AG10803 (cell line): ENCODE results near the gene DLG4.

Source experiments
- DNase-seq: peaks from one replicate; pipeline ENCODE4 v3.0.0; 2010; ENCODE audit warnings: low read depth
- H3K4me3 ChIP-seq: 2 replicates; pipeline ENCODE4 v1.5.1; 2011; ENCODE audit warnings: mild to moderate bottlenecking, low read length, control low read depth
- TF ChIP-seq, protein P1 (sequence below): conservative IDR thresholded peaks from 2 replicates; pipeline ENCODE4 v1.5.1; 2011; ENCODE audit warnings: mild to moderate bottlenecking, low read length, control low read depth, inconsistent platforms

The DLG4 gene

DNA sequence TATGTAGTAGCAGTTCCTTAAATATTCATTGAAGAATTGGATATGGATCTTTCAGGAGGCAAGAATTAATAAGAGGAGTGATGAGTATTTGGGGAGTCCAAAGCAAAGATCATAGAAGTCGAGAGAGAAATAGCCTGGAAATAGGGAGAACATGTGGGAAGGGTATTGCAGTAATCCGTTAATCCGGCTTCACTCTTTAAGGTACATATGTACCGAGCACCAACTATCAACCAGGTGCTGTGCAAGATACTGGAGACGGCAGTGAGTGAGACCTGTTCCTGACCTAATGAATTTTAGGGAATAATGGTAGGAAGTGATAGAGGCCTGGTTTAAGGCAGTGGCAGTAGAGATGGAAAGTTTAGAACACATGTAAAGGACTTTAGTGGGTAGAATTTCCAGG lies 33.4 kb upstream of the DLG4 start:
- peak overlapping the region; percentile 89 for H3K4me3 ChIP-seq
- TF ChIP-seq, protein P1, sequence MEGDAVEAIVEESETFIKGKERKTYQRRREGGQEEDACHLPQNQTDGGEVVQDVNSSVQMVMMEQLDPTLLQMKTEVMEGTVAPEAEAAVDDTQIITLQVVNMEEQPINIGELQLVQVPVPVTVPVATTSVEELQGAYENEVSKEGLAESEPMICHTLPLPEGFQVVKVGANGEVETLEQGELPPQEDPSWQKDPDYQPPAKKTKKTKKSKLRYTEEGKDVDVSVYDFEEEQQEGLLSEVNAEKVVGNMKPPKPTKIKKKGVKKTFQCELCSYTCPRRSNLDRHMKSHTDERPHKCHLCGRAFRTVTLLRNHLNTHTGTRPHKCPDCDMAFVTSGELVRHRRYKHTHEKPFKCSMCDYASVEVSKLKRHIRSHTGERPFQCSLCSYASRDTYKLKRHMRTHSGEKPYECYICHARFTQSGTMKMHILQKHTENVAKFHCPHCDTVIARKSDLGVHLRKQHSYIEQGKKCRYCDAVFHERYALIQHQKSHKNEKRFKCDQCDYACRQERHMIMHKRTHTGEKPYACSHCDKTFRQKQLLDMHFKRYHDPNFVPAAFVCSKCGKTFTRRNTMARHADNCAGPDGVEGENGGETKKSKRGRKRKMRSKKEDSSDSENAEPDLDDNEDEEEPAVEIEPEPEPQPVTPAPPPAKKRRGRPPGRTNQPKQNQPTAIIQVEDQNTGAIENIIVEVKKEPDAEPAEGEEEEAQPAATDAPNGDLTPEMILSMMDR = no peak
- no peak for DNase-seq

DNA sequence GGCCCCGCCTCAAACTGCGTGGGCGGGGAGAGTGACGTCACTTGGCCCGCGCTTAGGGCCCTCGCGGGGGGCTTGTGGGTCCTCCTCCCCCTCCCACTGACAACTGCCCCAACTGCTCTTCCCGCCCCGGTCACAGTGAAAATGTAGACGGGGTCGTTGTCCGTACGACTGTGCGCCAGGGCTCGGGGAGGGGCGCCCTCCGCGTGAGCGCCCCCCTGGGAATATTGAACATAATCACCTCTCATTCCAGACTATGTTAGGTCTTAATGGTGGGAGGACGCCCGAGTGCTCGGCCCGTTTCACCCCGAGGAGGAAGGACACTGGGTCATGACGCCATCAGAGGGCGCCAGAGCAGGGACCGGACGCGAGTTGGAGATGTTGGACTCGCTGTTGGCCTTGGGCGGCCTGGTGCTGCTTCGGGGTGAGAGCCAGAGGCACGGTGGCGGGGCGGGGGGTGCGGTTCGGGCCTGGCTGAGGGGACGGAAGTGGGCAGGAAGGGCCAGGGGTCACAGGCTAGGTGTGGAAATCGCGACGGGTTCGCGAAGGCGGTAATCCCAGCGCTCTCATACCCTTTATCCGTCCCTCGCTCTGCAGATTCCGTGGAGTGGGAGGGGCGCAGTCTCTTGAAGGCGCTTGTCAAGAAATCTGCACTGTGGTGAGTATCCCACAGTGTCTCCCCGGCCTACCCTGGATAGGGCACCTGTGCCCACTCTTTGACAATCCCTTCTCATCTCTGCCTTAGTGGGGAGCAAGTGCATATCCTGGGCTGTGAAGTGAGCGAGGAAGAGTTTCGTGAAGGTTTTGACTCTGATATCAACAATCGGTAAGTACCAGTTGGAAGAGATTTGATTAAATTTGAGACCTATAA lies 32.8 kb upstream of the DLG4 start, which contains the start of gene ELP5:
ELP5 (plus strand) TSS at position 40 of the 868 bp plus-strand sequence; CDS start at position 376, 336 bp downstream.
- peak; percentile 94 for DNase-seq
- TF ChIP-seq, protein P1 = peak; percentile 15
- H3K4me3 ChIP-seq = peak within 1 kb of the TSS; percentile 89

DNA sequence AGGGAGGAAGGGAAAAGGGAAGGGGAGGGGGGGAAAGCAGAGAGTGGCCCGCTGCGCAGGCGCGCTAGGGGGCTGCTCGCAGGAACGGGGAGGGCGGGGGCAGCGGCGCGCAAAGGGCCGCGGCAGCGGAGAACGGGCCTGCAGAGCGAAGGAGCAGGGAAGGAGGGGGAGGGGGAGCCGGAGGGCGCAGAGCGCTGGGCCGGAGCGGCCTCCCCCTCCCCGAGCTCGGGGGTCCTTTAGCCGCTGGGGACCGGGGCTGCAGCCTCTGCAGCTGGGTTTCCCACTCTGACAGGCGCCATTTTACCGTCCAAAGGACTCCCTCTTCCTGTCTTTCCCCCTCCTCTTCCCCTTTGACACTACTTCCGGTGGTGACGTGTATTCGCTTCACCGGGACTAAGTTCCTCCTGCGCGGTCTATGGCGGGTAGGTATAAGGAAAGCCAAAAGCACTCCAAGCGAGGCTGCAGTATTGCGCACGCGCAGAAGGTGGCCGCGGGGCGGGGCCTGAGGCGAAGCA lies 32.1 kb upstream of the DLG4 start, which contains the start of gene CTDNEP1:
CTDNEP1 (minus strand) TSS at position 74 of the 515 bp plus-strand sequence. CDS start 438 bp downstream, outside the sequence.
- TF ChIP-seq, protein P1 = no peak
- peak within 1 kb of the TSS; percentile 89 for H3K4me3 ChIP-seq
- DNase-seq = peak; percentile 100

DNA sequence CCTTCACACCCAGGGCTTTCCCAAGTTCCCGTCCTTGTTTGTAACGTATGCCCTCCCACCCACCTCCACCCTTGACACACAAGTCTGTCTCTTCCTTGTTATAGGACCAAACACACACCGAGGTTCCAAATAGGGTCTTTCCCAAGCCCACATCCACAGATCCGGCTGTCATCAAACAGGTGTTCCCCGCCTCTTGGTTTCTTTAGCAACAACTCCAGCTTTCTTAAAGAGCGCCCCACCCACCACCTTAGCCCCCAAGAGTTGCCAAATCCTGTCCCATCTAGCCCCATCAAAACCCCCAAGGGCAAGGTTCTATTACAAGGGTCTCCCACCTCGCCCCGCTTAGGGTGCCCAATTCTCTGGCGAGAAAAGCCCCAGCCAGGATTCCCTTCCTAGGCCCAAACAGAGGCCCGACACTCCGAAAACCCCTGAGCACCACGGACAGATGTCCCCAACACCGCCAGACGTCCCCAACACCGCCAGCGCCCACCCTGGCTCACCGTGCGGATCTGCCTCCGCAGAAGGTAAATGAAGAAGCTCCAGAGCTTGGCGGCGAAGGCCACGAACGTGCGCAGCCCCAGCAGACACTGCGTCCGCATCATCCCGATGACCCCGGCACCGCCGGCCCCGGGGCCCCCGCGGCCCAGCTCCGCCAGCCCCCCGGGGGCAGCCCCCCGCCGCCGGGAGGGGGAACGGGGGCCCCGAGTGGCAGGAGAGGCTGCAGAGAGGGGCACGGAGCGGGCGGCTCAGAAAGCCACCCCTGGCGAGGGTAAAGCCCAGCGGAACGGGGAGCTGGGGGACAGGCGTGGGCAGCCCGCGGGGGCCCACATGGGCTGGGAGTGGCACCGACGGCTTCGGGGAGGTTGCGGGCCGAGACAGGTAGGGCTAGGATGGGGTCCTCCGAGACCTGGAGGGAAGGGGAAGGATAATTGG lies 31.3 kb upstream of the DLG4 start:
- peak overlapping the region; percentile 77 for H3K4me3 ChIP-seq
- DNase-seq = no peak
- TF ChIP-seq, protein P1 = no peak

DNA sequence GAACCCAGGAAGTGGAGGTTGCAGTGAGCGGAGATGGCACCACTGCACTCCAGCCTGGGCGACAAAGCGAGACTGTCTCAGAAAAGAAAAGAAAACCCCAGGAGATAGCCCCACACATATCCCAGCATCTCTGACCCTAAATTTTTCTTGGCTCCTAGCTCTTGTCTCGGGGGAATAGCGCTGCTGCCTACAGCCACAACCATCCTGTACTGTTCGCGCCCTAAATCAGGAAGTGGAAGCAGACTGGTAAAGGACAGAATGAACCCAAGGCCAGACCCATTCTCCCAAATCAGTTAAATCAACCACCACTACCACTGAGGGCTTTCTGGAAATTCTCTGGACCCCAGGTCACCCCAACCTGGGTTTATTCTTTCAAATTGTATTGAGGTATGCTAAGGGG lies 30.2 kb upstream of the DLG4 start:
- peak overlapping the region; percentile 77 for H3K4me3 ChIP-seq
- TF ChIP-seq, protein P1 = no peak
- no peak for DNase-seq

DNA sequence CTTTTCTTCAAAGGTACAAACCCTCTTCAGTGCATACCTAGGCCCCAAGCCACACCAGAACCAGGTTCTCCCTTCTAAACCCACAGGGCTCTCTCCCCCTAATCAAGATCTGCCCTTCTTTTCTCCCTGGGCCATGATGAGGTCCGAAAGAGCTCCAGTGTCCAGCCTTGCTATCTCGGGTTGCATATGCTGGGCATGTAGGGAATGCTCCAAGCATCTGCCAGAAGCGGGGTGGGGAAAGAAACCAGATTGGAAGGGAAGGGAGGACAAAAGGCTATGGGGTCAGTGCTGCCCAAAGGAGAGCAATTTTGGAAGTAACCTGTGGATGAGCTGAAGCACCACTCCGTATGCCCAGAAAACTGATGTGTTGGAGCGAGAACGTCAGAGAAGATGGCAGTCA lies 29.6 kb upstream of the DLG4 start:
- no peak for DNase-seq
- TF ChIP-seq, protein P1 = no peak
- no peak overlapping the region for H3K4me3 ChIP-seq
